ENCODE data around the gene SLIT3. TPM values are rescaled to one million over a fixed set of nuclear protein-coding genes. Genes with fewer than 3 reads are reported as not detected.

SLIT3 gene
- total and polyA plus RNA-seq, 2 experiments from 2014 or later = 0.59 to 0.71 TPM

GRCh38 chr5:168832308-168832707 is 468.6 kb downstream of the SLIT3 start:
- Histone ChIP-seq H3K27ac (ENCODE audit: low read depth) (no peak overlapping the region), H2AFZ (no peak overlapping the region), H3K36me3 (ENCODE audit: insufficient read depth) (no peaks in the 10 kb centered on the region), H4K20me1 (replicated peaks; ENCODE audit: insufficient read depth) (0 out of 2 replicates have a peak, but pooled peaks cover 2% of the 10 kb centered on the region), H3K4me3 (no peak overlapping the region), H3K79me2 (replicated peaks; ENCODE audit: insufficient read depth) (no peaks in the 10 kb centered on the region), H3K27me3 (ENCODE audit: insufficient read depth) (peaks cover 65% of the 10 kb centered on the region), H3F3A (replicated peaks; ENCODE audit: low read depth) (no peaks in the 10 kb centered on the region), H3K9me2 (ENCODE audit: insufficient read depth) (no peaks in the 10 kb centered on the region; the same call in 1 of the 2 replicates), H3K4me2 (no peak overlapping the region), H3K4me1 (ENCODE audit: insufficient read depth) (peaks cover 17% of the 10 kb centered on the region)
- TF ChIP-seq EZH2phosphoT487 (IDR thresholded peaks at IDR 0.05; ENCODE audit: unreplicated experiment) (no peak), CTCF (conservative IDR thresholded peaks at IDR 0.05; ENCODE audit: low read depth in 2 of 2) (no peak), ETS1 (IDR thresholded peaks at IDR 0.05) (no peak)
- Mint-ChIP-seq H3K27ac (no peak overlapping the region), H3K4me3 (no peak overlapping the region), H3K27me3 (ENCODE audit: insufficient read depth, low read depth, poor library complexity) (peaks cover 65% of the 10 kb centered on the region), H3K36me3 (ENCODE audit: low read depth) (no peaks in the 10 kb centered on the region), H3K9me3 (no peaks in the 10 kb centered on the region; the same call in 1 of the 3 replicates), H3K4me1 (peaks cover 30% of the 10 kb centered on the region)
- no peak for DNase-seq (ENCODE audit: low spot score)
- ATAC-seq = no peak

- Histone ChIP-seq H4K20me1 (replicated peaks; ENCODE audit: insufficient read depth) (0 out of 2 replicates have a peak, but pooled peaks cover 2% of the 10 kb centered on the region), H3K9me2 (ENCODE audit: insufficient read depth) (peaks cover 4% of the 10 kb centered on the region; the same call in 1 of the 2 replicates), H2AFZ (no peak overlapping the region), H3K27ac (ENCODE audit: low read depth) (no peak overlapping the region), H3K36me3 (ENCODE audit: insufficient read depth) (no peaks in the 10 kb centered on the region), H3K4me1 (ENCODE audit: insufficient read depth) (peaks cover 20% of the 10 kb centered on the region), H3K79me2 (replicated peaks; ENCODE audit: insufficient read depth) (no peaks in the 10 kb centered on the region), H3K4me3 (no peak overlapping the region), H3F3A (replicated peaks; ENCODE audit: low read depth) (no peaks in the 10 kb centered on the region), H3K27me3 (ENCODE audit: insufficient read depth) (peaks cover 58% of the 10 kb centered on the region), H3K4me2 (no peak overlapping the region)
- H3K36me3 Mint-ChIP-seq (ENCODE audit: low read depth) = no peaks in the 10 kb centered on the region
- no peaks in the 10 kb centered on the region; the same call in 1 of the 3 replicates for H3K9me3 Mint-ChIP-seq
- H3K4me3 Mint-ChIP-seq = no peak overlapping the region
- H3K4me1 Mint-ChIP-seq = peaks cover 33% of the 10 kb centered on the region
- H3K27ac Mint-ChIP-seq = no peak overlapping the region
- DNase-seq (ENCODE audit: low spot score) = no peak
- peaks cover 63% of the 10 kb centered on the region for H3K27me3 Mint-ChIP-seq (ENCODE audit: insufficient read depth, low read depth, poor library complexity)
- no peak for ATAC-seq
- no peak for TF ChIP-seq CREB1 (CRISPR knock-in tag; IDR thresholded peaks at IDR 0.05; ENCODE audit: low read depth)
- no peak for TF ChIP-seq NANOG (IDR thresholded peaks at IDR 0.05; ENCODE audit: borderline replicate concordance)
- no peak for TF ChIP-seq JUNB (IDR thresholded peaks at IDR 0.05; ENCODE audit: unreplicated experiment)
- TF ChIP-seq REST (IDR thresholded peaks at IDR 0.05; ENCODE audit: unreplicated experiment) = no peak
- TF ChIP-seq ZNF462 (CRISPR knock-in tag; IDR thresholded peaks at IDR 0.05) = no peak
- TF ChIP-seq EZH2 (IDR thresholded peaks at IDR 0.05; ENCODE audit: low read depth, unreplicated experiment) = no peak
Observed at GRCh38 chr5:168831383-168831782, 469.6 kb downstream of the SLIT3 start.

All from GM23338 (cell line).